Ammon's horn (tissue), 1 donor: ENCODE data around the gene CEP20.

Experiments used
- DNase-seq: peaks from one replicate; pipeline ENCODE4 v3.0.0-alpha.2; 2016; ENCODE audit warnings: low spot score

Gene CEP20

DNA sequence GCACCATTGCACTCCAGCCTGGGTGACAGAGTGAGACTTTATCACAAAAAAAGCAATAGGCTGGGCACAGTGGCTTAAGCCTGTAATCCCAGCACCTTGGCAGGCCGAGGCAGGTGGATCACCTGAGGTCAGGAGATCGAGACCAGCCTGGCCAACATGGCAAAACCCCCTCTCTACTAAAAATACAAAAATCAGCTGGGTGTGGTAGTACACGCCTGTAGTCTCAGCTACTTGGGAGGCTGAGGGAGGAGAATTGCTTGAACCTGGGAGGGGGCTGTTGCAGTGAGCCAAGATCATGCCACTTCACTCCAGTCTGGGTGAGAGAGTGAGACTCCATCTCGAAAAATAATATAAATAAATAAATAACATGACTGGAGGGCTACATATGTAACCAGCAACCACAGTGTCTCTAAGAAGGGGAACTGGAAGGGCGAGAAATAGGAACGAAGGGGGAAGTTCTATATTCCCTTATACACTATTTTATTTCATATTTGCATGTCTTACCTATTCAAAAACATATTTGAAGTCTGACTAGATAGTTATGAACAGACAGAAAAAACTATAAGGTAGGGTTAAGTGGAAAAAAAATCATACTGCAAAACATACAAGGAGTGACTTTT, 57.5 kb downstream of the CEP20 start:
- no peak for DNase-seq

DNA sequence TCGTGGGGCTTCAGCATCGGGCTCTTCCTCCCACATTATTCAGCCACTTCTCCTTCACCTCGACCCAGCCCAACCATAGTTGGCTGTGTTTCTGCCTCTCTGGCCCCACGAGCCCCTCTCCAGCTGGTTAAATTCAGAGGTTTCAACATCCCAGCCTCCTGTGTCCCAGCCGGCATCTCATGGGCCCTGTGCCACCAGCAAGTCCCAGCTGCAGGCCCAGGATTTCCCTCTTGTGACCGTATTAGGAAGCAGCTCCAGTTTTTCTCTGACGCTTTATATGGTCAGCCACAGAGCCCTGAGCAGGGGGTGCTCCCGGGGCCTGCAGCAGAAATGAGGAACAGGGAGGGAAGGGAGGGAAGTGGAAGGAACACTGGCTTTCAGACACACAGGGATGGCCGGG, 58.9 kb downstream of the CEP20 start:
- DNase-seq: peak; percentile 9

DNA sequence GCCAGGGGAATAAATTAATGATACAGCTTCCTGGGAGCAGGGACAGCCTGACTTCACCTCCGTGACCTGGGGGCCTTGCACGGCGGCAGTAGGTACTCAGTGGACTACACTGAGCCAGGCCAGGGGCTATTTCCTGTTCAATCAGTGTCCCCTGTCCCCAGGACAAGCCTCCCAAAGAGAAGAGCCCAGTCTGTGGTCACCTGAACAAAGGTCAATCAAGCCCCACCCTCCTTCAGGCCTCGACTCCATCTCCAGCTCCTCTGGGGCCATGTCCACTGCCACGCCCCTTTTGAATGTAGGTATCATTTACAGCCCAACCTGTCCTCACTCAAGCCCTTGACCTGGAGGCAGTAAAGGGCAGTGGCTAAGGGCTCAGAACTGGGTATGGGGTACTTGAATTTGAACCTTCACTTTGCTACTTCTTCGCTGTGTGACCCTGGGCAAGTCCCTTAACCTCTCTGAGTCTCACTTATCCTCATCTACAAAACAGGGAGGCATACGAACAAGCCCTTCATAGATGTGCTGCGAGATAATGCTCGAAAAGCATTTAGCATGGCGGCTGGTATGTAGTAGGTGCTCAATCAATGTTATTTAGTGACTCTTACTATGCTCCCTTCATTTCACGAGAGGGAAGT, 60.6 kb downstream of the CEP20 start:
- no peak for DNase-seq

GRCh38 chr16:15827299-15827698, 61.1 kb downstream of the CEP20 start:
- no peak for DNase-seq

DNA sequence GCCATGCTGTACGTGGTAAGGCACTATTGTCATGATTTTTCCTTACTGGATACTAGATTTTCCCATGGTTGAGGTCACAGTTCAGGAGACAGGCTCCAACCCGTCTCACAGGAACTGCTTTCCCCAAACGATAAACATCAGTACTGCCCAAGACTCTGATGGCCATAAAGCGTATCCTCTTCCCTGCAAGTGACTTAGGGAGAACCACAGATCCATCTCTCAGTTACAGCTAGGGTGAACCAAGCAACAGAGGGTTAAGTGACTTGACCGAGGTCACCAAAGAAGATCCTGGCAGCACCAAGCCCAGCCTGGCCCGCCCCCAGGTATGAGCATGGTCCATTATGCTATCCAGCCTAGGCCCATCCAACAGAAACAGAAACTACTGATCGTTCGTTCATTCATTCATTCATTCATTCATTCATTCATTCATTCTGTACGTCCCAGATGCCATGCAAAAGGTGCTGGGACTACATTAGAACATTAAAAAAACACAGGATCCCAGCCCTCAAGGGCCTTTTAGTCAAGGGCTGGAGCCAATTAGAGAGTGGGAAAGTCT, 62.6 kb downstream of the CEP20 start:
- no peak for DNase-seq

DNA sequence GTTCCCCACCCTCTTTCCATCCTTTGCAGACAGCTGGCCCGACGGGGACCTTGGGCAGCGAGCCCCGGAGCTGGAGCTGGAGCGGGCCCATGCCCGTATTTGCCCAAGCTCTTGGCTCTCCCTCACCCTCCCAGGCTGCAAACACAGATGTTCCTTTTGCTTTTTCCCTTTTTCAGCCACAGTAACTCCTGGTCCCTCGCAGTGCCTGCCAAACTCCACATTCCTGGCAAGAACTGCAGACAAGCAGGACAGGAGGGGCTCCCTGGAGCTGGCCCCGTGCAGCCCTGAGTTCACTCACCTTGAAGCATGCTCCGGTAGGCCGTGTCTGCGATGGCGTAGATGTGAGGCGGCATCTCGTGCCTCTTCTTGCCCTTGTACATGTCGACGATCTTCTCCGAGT, 65.4 kb downstream of the CEP20 start:
- DNase-seq: peak; percentile 5

DNA sequence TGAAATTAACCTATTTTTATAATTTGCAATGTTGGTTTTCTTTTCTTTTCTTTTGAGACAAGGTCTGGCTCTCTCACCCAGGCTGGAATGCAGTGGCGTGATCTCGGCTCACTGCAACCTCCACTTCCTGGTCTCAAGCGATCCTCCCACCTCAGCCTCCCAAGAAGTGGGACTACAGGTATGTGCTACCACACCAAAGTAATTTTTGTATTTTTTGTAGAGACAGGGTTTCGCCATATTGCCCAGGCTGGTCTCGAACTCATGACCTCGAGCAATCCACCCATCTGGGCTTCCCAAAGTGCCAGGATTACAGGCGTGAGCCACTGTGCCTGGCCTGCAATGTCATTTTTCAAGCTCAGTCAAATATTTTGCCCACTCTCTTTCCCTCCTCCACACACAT, 67.6 kb downstream of the CEP20 start:
- DNase-seq: no peak

- DNase-seq: no peak
These were observed 69.4 kb downstream of the CEP20 start for GRCh38 chr16:15819046-15819445.

DNA sequence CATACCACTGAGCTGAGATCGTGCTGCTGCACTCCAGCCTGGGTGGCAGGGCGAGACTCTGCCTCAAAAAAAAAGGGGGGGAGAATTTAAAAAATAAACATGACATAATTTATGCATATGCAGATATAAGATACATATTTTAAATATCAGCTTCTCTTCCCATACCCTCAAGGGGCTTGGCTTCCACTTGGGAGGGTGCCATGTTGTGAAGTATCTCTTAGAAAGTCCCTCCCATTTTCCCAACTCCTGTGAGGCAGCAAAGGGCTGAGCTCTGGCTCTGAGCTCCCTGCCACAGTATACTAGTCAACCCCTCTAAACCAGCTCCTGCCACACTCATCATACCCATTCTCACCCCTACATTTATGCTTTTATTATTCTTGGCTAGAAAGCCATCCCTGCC, 71.0 kb downstream of the CEP20 start:
- DNase-seq: no peak

DNA sequence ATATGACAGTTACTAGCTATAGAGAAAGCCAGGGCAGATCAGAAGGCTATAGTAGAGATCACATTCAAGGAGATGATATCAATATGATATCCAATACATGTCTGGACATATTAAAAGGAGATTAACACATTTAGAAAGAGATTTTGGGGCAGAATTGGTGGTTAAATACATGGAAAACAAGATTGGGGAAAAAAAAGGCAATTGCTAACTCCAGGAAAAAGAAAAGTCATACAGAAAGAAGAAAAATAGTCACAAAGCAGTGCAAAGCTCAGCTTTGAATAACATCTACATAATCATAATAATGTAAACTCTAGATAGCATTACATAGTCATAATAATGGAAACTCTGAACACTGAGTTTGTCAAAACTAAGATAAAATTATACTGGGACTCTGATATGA, 72.2 kb downstream of the CEP20 start:
- DNase-seq: no peak
